HCT116 (cell line): ENCODE measurements around the gene C10orf53. TPM values are rescaled to one million over a fixed set of nuclear protein-coding genes. Genes with fewer than 3 reads are reported as not detected.

Source experiments
- ATAC-seq: fragments of 200-7000 bp; cut with Tn5 transposase; 2 replicates; pipeline ENCODE4 v1.9.1; 2020; ENCODE audit warnings: mild to moderate bottlenecking, moderate library complexity
- BruUV-seq: library from RNA; stranded (reverse); fragments of 400-500 nt; replicated peaks from 2 replicates; lab custom pipeline; 2021; lab: Mats Ljungman, UMichigan
- CTCF ChIA-PET: fragments of 300-600 bp; sonication (Branson Sonifier 250); formaldehyde crosslinking; loops from one replicate; lab custom pipeline; 2021; ENCODE audit warnings: antibody characterized with exemption; lab: Charles Lee
- POLR2A ChIA-PET: fragments of 300-600, 350-600 bp; sonication (Branson Sonifier 250); formaldehyde crosslinking; loops from one replicate; lab custom pipeline; 2021; ENCODE audit warnings: antibody characterized with exemption; lab: Charles Lee
- RAD21 ChIA-PET, 2 experiments: fragments of 300-600 bp; sonication (Branson Sonifier 250); formaldehyde crosslinking; loops; one replicate each; lab custom pipeline; 2023; ENCODE audit warnings: low total read pairs in 2 of 2; ENCODE audit not compliant: uncharacterized antibody in 2 of 2, unreplicated experiment in 2 of 2, low non-redundant PET in 1 of 2; lab: Charles Lee
- DNase-seq: peaks from one replicate; pipeline ENCODE4 v3.0.0-alpha.2; 2010; ENCODE audit warnings: low read depth, low spot score
- H2AFZ ChIP-seq: fragments of 200-600 bp; shearing (Covaris generic), sonication (generic); 2 replicates; pipeline ENCODE4 v1.6.1; 2017; ENCODE audit warnings: low read depth, mixed run types, mixed read lengths, antibody characterized with exemption, low read length; ENCODE audit not compliant: poor library complexity, severe bottlenecking
- H3K27ac ChIP-seq: 2 replicates; pipeline ENCODE4 v1.5.1; 2012; ENCODE audit warnings: low read depth, low read length
- H3K27me3 ChIP-seq: fragments of 200-600 bp; sonication (generic); 2 replicates; pipeline ENCODE4 v1.6.1; 2016; ENCODE audit warnings: mixed run types, low read length, mixed read lengths; ENCODE audit not compliant: insufficient read depth
- H3K36me3 ChIP-seq, 2 experiments: fragments of 200-500 bp in 1 of 2; fragments of 200-600 bp in 1 of 2; sonication (Bioruptor generic) in 1 of 2; sonication (generic) in 1 of 2; 2 replicates each; pipeline versions ENCODE4 v1.5.1 to v1.6.1; 2014 to 2016; ENCODE audit warnings: low read length in 2 of 2, inconsistent platforms in 1 of 2, mixed read lengths in 1 of 2, mixed run types in 1 of 2; ENCODE audit not compliant: insufficient read depth in 2 of 2, control insufficient read depth in 1 of 2
- H3K4me1 ChIP-seq, 2 experiments: fragments of 200-600 bp in 1 of 2; sonication (generic) in 1 of 2; 2 replicates each; pipeline versions ENCODE4 v1.5.1 to v1.6.1; 2012 to 2017; ENCODE audit warnings: low read length in 2 of 2, inconsistent platforms in 1 of 2, mild to moderate bottlenecking in 1 of 2, mixed read lengths in 1 of 2, mixed run types in 1 of 2, moderate library complexity in 1 of 2; ENCODE audit not compliant: insufficient read depth in 2 of 2, control insufficient read depth in 1 of 2
- H3K4me2 ChIP-seq: fragments of 200-600 bp; sonication (generic); 2 replicates; pipeline ENCODE4 v1.6.1; 2017; ENCODE audit warnings: mixed run types, low read length, mixed read lengths
- H3K4me3 ChIP-seq, 2 experiments: fragments of 200-600 bp in 1 of 2; sonication (generic) in 1 of 2; replicated peaks in 1 of 2; 2 replicates each; pipeline ENCODE4 v1.5.1; 2011 to 2016; ENCODE audit warnings: low read length in 2 of 2, control low read depth in 1 of 2, low read depth in 1 of 2, mild to moderate bottlenecking in 1 of 2, mixed read lengths in 1 of 2, mixed run types in 1 of 2
- H3K79me2 ChIP-seq: fragments of 200-600 bp; sonication (generic); 2 replicates; pipeline ENCODE4 v1.6.1; 2017; ENCODE audit warnings: mild to moderate bottlenecking, mixed run types, low read length, moderate library complexity, mixed read lengths; ENCODE audit not compliant: insufficient read depth
- H3K9ac ChIP-seq: fragments of 200-600 bp; sonication (generic); 2 replicates; pipeline ENCODE4 v1.6.1; 2016; ENCODE audit warnings: low read length, mixed read lengths
- H3K9me2 ChIP-seq: fragments of 200-600 bp; sonication (generic), shearing (Covaris generic); 2 replicates; pipeline ENCODE4 v1.6.1; 2017; ENCODE audit warnings: mixed run types, mild to moderate bottlenecking, moderate library complexity; ENCODE audit not compliant: insufficient read depth
- H3K9me3 ChIP-seq, 2 experiments: fragments of 200-500 bp in 1 of 2; fragments of 200-600 bp in 1 of 2; sonication (Bioruptor generic) in 1 of 2; sonication (generic) in 1 of 2; 2 replicates each; pipeline ENCODE4 v1.6.1; 2014 to 2017; ENCODE audit warnings: low read length in 2 of 2, mixed read lengths in 2 of 2, inconsistent platforms in 1 of 2, low read depth in 1 of 2, mild to moderate bottlenecking in 1 of 2, mixed run types in 1 of 2, moderate library complexity in 1 of 2; ENCODE audit not compliant: control insufficient read depth in 1 of 2, insufficient read depth in 1 of 2
- H4K20me1 ChIP-seq: fragments of 200-600 bp; sonication (generic), shearing (Covaris generic); 2 replicates; pipeline ENCODE4 v1.6.1; 2017; ENCODE audit warnings: mixed run types, mild to moderate bottlenecking, moderate library complexity; ENCODE audit not compliant: insufficient read depth
- CEBPB ChIP-seq: IDR thresholded peaks from 2 replicates; pipeline ENCODE4 v1.6.1; 2012; ENCODE audit warnings: low read depth
- ELF1 ChIP-seq: IDR thresholded peaks from 2 replicates; pipeline ENCODE4 v1.6.1; 2012; ENCODE audit warnings: low read depth, borderline replicate concordance
- EZH2 ChIP-seq: fragments of 200-600 bp; sonication (generic); IDR thresholded peaks from 2 replicates; pipeline ENCODE4 v1.6.1; 2017; ENCODE audit warnings: antibody characterized with exemption, mixed run types
- EZH2phosphoT487 ChIP-seq: fragments of 200-600 bp; IDR thresholded peaks from 2 replicates; pipeline ENCODE4 v1.6.1; 2018; ENCODE audit warnings: antibody characterized with exemption, borderline replicate concordance
- JUND ChIP-seq: IDR thresholded peaks from 2 replicates; pipeline ENCODE4 v1.6.1; 2012
- POLR2A ChIP-seq: IDR thresholded peaks from 2 replicates; pipeline ENCODE4 v1.7.0; 2011; ENCODE audit warnings: borderline replicate concordance; ENCODE audit not compliant: insufficient read depth, insufficient read length; ENCODE audit errors: extremely low read depth
- POLR2AphosphoS5 ChIP-seq: IDR thresholded peaks from 2 replicates; pipeline ENCODE4 v1.6.1; 2011; ENCODE audit warnings: mild to moderate bottlenecking, low read depth, low read length, moderate library complexity
- RAD21 ChIP-seq: IDR thresholded peaks from 2 replicates; pipeline ENCODE4 v1.6.1; 2012; ENCODE audit warnings: low read depth, mild to moderate bottlenecking
- SRF ChIP-seq: IDR thresholded peaks from 2 replicates; pipeline ENCODE4 v1.6.1; 2012; ENCODE audit warnings: low read depth
- TCF7L2 ChIP-seq: IDR thresholded peaks from 2 replicates; pipeline ENCODE4 v1.7.0; 2011; ENCODE audit warnings: borderline replicate concordance, inconsistent platforms; ENCODE audit not compliant: insufficient read depth, insufficient read length; ENCODE audit errors: extremely low read depth
- ZFX ChIP-seq: fragments of 450-650 bp; IDR thresholded peaks from 2 replicates; pipeline ENCODE4 v1.6.1; 2017
- intact Hi-C: fragments of 100-400 bp; cut with micrococcal nuclease; formaldehyde crosslinking; loops from 2 replicates; pipeline ENCODE4 v1.10.0; 2022
- total RNA-seq: library from RNA; stranded (reverse); gene quantifications from one replicate; pipeline ENCODE4 v1.2.1, GENCODE V29; 2021; ENCODE audit not compliant: unreplicated experiment
- TF ChIP-seq, protein P1 (sequence below): IDR thresholded peaks from 2 replicates; pipeline ENCODE4 v1.6.1; 2012
- TF ChIP-seq, protein P2 (sequence below): IDR thresholded peaks from 2 replicates; pipeline ENCODE4 v1.6.1; 2012; ENCODE audit warnings: low read depth
- TF ChIP-seq, protein P3 (sequence below), 3 experiments: fragments of 200-600 bp in 1 of 3; sonication (generic) in 1 of 3; IDR thresholded peaks in 2 of 3; conservative IDR thresholded peaks in 1 of 3; 2 replicates each; pipeline ENCODE4 v1.5.1; 2012 to 2017; ENCODE audit warnings: low read depth in 2 of 3, low read length in 2 of 3, antibody characterized with exemption in 1 of 3, borderline replicate concordance in 1 of 3, control low read depth in 1 of 3, mild to moderate bottlenecking in 1 of 3, mixed read lengths in 1 of 3, mixed run types in 1 of 3, moderate library complexity in 1 of 3; ENCODE audit not compliant: insufficient read depth in 1 of 3
- TF ChIP-seq, protein P4 (sequence below): IDR thresholded peaks from 2 replicates; pipeline ENCODE4 v1.6.1; 2012

C10orf53 gene
- total RNA-seq, 1 experiment from 2014 or later, result not detected

DNA sequence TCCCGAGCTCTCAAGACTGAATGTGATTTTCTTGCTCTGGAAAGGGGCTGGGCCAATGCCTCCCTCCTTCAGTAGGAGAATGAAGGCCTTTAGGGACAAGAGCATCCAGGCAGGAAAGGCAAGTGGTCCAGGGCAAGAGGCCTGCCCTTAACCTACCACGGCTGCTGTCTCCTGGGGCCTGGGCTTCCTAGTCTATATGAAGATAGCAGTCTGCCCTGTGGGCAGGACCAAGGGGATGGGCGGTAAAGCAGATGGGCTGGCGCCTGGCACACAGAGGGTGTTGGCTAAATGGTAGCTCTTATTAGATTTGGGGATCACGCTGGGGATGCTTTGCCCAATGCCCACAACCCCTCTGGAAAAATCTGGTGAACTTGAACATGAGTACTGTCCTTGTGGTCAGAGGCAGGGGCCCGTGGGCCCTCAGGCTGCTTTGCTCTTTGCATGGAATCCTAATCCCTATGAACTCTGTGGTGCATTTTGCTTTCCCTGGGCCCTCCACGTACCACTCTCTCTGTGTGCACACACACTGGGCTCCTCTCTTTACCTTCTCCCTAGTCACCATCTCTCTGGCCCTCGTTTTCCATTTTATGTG, 45.3 kb upstream of the C10orf53 start:
- H3K27me3 ChIP-seq, result peaks cover 26% of the 10 kb centered on the region
- ChIA-PET CTCF (no interaction called here), POLR2A (no interaction called here), RAD21 (no interaction called here)
- no peaks in the 10 kb centered on the region for H3K36me3 ChIP-seq
- H3K27ac ChIP-seq, result no peak overlapping the region
- H3K9me3 ChIP-seq, result no peaks in the 10 kb centered on the region
- peaks cover 0 to 4% of the 10 kb centered on the region in 2 experiments; a peak in 1 of 4 replicates for H3K4me1 ChIP-seq
- no peaks in the 10 kb centered on the region for H3K79me2 ChIP-seq
- DNase-seq, result no peak
- H3K4me2 ChIP-seq, result no peak overlapping the region
- H3K9me2 ChIP-seq, result no peaks in the 10 kb centered on the region
- H4K20me1 ChIP-seq, result no peaks in the 10 kb centered on the region
- BruUV-seq, result no TSS peak
- H2AFZ ChIP-seq, result no peak overlapping the region
- no peak overlapping the region for H3K9ac ChIP-seq
- no peak for ATAC-seq
- intact Hi-C loops, result no loop called here
- H3K4me3 ChIP-seq, result no peak overlapping the region
- TF ChIP-seq CEBPB, result no peak
- TF ChIP-seq ELF1, result no peak
- TF ChIP-seq, protein P1, sequence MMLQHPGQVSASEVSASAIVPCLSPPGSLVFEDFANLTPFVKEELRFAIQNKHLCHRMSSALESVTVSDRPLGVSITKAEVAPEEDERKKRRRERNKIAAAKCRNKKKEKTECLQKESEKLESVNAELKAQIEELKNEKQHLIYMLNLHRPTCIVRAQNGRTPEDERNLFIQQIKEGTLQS, result no peak
- TF ChIP-seq POLR2AphosphoS5, result no peak
- TF ChIP-seq POLR2A, result no peak
- TF ChIP-seq EZH2phosphoT487, result no peak
- TF ChIP-seq, protein P2, sequence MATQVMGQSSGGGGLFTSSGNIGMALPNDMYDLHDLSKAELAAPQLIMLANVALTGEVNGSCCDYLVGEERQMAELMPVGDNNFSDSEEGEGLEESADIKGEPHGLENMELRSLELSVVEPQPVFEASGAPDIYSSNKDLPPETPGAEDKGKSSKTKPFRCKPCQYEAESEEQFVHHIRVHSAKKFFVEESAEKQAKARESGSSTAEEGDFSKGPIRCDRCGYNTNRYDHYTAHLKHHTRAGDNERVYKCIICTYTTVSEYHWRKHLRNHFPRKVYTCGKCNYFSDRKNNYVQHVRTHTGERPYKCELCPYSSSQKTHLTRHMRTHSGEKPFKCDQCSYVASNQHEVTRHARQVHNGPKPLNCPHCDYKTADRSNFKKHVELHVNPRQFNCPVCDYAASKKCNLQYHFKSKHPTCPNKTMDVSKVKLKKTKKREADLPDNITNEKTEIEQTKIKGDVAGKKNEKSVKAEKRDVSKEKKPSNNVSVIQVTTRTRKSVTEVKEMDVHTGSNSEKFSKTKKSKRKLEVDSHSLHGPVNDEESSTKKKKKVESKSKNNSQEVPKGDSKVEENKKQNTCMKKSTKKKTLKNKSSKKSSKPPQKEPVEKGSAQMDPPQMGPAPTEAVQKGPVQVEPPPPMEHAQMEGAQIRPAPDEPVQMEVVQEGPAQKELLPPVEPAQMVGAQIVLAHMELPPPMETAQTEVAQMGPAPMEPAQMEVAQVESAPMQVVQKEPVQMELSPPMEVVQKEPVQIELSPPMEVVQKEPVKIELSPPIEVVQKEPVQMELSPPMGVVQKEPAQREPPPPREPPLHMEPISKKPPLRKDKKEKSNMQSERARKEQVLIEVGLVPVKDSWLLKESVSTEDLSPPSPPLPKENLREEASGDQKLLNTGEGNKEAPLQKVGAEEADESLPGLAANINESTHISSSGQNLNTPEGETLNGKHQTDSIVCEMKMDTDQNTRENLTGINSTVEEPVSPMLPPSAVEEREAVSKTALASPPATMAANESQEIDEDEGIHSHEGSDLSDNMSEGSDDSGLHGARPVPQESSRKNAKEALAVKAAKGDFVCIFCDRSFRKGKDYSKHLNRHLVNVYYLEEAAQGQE, result no peak
- TF ChIP-seq, protein P3, sequence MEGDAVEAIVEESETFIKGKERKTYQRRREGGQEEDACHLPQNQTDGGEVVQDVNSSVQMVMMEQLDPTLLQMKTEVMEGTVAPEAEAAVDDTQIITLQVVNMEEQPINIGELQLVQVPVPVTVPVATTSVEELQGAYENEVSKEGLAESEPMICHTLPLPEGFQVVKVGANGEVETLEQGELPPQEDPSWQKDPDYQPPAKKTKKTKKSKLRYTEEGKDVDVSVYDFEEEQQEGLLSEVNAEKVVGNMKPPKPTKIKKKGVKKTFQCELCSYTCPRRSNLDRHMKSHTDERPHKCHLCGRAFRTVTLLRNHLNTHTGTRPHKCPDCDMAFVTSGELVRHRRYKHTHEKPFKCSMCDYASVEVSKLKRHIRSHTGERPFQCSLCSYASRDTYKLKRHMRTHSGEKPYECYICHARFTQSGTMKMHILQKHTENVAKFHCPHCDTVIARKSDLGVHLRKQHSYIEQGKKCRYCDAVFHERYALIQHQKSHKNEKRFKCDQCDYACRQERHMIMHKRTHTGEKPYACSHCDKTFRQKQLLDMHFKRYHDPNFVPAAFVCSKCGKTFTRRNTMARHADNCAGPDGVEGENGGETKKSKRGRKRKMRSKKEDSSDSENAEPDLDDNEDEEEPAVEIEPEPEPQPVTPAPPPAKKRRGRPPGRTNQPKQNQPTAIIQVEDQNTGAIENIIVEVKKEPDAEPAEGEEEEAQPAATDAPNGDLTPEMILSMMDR (IDR thresholded peaks at IDR 0.05 in 2 of 3, conservative IDR thresholded peaks at IDR 0.05 in 1 of 3; ENCODE audit: borderline replicate concordance in 1 of 3, insufficient read depth in 1 of 3, low read depth in 2 of 3, low read length in 2 of 3), result no peak
- no peak for TF ChIP-seq EZH2
- no peak for TF ChIP-seq TCF7L2
- no peak for TF ChIP-seq ZFX
- TF ChIP-seq, protein P4, sequence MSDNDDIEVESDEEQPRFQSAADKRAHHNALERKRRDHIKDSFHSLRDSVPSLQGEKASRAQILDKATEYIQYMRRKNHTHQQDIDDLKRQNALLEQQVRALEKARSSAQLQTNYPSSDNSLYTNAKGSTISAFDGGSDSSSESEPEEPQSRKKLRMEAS, result no peak
- no peak for TF ChIP-seq RAD21
- TF ChIP-seq SRF, result no peak
- no peak for TF ChIP-seq JUND
